GM21367 (cell line): ENCODE results near the gene UFL1.

ENCODE experiments used
- ATAC-seq: cut with Tn5 transposase; IDR thresholded peaks from one replicate; pipeline ENCODE4 v1.9.1; 2021; ENCODE audit not compliant: unreplicated experiment

The UFL1 gene

DNA sequence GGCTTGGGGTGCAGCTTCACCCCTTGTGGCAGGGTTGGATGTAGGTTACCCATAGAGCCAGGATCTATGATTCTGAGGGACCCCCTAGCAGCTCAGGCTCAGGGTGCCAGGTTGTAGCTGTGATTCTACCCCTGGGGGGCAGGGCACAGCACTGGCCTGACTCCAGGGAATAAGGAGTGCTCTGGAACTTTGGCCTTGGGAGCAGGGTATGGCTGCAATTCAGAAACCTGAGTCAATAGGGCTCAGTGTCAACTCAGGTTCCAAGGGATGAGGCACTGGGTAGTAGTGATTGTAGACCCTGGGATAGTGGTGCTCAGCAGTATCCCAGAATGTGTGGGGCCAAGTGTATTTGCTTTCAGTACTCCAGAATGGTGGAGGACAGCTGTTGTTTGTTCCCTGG is 49.9 kb downstream of the UFL1 start:
- no peak for ATAC-seq

DNA sequence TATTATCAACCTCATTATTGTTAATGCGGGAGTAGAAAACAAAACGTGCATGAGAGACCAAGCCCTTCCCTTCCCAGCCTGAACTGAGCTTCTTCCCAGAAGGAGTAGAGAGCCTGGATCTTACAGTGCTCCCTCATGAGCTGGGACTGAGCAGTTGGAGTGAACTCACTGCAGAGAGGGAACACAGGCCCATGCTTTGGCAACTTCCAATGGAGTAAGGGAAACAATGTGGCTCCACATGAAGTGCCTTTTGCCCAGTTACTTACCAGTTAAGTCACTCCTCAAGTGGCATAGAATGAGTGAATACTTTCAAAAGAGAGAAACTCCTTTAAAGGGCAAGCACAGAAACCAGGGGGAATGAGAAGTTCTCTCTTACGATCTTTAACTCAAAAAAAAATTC is 53.8 kb downstream of the UFL1 start:
- no peak for ATAC-seq

DNA sequence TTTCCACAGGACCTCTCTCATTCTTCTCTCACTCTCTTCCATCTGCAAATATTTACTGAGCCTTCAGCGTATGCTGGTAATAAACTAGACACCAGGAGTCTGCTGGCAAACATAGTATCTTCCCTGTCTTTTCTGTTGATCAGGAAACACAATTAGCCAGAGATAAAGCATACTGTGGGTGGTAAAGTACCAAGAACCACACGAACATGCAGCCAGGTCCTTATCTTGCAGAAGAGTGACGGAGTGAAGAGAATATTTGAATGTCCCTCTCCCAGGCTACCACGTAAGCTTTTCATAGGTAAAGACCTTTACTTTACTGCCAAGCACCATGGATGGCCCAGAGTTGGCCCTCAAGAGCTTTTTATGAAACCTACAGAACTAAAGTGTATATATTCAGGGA is 54.6 kb downstream of the UFL1 start:
- ATAC-seq: no peak

DNA sequence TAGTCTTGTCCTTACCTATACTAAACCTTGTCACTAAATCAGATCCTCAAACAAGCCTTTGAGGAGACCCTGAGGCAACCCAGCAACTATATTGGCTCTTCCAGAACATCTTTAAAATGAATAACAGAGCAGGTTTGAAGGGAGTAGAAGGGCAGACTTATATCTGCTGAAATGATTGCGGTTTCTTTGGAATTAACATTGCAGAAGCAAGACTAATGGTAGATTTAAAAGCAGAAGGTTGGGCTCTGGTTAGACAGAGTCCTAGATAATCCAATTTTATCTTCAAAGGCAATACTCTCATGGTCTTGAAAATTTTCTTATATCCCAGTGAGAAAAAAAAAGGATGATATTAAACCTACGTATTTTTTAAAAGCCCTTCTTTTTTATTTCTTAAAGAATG is 60.4 kb downstream of the UFL1 start:
- no peak for ATAC-seq

DNA sequence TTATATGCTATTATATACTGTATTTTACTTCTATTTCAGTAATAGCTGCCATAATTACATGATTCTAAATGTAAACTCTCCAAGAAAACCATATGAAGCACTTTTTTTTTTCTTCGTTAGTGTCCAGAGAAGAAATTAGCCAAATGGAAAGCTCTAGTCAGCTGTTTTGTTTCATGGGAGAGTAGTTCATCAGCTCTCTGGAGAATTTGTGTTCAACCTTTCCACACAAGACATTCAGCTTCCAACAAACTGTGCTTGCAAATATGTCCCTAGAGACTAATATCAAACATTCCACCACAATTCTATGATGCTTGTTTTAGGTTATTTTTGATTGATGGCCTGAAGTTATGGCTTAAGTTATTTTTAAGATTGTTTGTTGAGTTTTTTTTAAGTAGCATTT is 60.8 kb downstream of the UFL1 start:
- no peak for ATAC-seq

DNA sequence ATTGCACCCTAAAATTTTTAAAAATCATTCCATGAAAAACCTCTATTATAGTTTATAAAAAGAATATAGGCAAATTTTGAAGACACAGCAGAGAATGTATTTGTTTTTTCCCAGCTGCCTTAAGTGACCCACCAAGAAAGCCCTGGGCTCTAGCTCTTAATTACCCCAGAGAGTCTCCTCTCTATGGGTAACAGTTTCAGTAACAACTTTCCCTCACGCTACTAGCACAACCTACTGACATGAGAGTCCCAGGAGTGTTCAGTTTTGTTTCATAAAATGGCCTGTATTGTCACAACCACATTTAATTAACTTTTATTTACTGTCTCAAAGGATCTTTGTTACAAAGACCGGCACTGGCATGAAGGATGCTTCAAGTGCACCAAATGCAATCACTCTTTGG is 82.8 kb downstream of the UFL1 start:
- ATAC-seq: no peak
